ENCODE results near the gene CNOT4.

GRCh38 chr7:135391514-135391913 is 118.4 kb downstream of the CNOT4 start:
- TF ChIP-seq CTCF (IDR thresholded peaks at IDR 0.05 in 8 of 11, conservative IDR thresholded peaks at IDR 0.05 in 3 of 11) (no peak), POLR2A (IDR thresholded peaks at IDR 0.05) (no peak), POLR2AphosphoS5 (IDR thresholded peaks at IDR 0.05) (no peak)

Measured in spleen (tissue), 7 donors.